NCI-H226 (cell line): ENCODE data around the gene ALG9.
A peak's percentile ranks its signal among the peaks of the same experiment; 100 is the strongest.
"Not testable (repeated sequence)": the region's sequence is repeated elsewhere in the genome, so short reads cannot be mapped to it uniquely, and the experiment has no call there.

Source experiments
- DNase-seq: peaks from one replicate; pipeline ENCODE4 v3.0.0-alpha.2; 2015

Gene ALG9

DNA sequence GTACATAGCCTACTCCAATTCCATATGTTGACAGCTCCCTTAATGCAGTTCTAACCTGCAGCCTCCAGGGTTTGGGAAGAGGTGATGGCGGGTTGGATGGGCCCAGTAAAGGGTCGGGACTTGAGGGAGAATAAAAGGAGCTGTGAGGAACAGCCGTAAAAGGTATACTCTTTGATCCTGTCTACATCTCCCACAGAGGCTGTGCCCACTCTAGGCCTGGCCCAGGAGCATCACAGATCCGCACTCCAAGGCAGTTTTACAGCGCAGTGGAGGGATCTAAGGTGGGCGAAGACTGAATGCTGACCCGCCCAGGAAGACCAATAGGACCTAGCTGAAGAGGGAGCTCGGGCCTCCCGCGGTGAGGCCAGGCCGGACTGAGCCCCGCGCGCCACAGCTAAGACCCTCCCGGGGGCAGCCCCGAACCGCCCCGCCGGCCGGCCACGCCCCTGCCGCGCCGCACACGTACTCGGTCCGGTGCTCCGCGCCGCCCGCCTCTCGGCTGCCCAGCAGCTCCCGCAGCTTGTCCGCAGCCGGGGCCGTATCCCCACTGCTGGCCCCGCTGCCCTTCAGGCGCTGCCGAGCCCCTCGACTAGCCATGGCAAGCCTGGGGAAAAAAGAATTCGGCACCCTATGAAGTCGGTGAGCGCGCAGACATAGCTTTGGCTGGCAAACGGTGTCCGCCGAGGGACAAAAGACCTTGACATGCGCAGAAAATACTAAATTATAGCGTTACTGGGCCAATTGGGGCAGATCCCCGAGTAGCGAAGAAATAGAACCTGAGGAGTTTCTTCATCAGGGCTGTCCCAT, at the start of gene ALG9:
Gene ALG9, minus strand, starts transcription at position 696 of the 807 bp plus-strand sequence. Its CDS starts 99 bp downstream, at position 597.
- DNase-seq, result peak; percentile 66

GRCh38 chr11:111920908-111921307, 49.5 kb upstream of the ALG9 start:
- no peak for DNase-seq

- DNase-seq, result no peak
Measured at GRCh38 chr11:111918390-111919256, 47.2 kb upstream of the ALG9 start, which contains the start of gene C11orf52. TSS of gene C11orf52 (plus strand) at chr11:111918913. CDS start at chr11:111918973, 60 bp downstream.

GRCh38 chr11:111917788-111918187, 46.4 kb upstream of the ALG9 start:
- no peak for DNase-seq

DNA sequence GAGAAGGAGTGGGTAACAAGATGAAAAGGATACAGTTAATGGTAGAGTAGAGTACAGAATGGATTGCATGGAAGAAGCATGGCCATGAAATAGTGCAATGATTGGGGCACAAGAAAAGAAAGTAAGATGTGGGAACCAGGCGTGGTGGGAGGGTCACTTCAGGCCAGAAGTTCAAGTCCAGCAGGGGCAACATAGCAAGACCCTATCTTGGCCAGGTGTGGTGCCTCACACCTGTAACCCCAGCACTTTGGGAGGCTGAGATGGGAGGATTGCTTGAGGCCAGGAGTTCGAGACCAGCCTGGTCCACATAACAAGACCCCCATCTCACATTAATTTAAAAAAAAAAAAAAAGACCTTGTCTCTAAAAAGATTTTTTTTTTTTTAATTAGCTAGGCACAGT, 45.9 kb upstream of the ALG9 start:
- no peak for DNase-seq

DNA sequence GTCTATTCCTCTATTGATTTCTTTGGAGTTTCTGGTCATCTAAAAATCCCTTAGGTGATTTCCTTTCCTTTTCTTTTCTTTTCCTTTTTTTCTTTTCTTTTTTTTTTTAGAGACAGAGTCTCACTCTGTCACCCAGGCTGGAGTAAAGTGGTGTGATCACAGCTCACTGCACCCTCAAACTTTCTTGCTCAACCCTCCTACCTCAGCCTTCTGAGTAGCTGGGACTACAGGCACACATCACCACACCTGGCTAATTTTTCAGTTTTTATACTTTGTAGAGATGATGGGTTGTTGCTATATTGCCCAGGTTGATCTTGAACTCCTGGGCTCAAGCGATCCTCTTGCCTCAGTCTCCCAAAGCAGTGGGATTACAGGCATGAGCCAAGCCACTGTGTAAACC, 45.4 kb upstream of the ALG9 start:
- DNase-seq, result no peak

DNA sequence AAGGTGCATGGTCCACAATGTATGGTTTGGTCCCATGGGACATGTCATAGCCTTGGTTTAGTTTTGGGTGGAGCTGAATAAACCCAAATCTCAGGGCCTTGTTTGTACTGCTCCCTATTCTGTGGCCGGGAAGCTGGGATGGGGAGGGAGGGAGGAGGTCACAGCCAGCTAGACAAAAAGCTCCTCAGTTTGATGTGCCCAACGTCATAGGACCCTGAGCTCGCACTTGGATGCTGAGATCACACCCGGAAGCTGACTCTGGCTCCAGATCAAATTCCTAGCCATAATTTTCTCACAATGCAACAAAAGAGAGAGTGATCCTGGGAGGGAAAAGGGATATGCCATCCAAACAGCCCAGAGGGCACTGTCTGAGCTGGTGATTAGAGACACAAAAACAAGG, 42.6 kb upstream of the ALG9 start:
- DNase-seq, result no peak

GRCh38 chr11:111913031-111913861, 41.9 kb upstream of the ALG9 start:
- no peak for DNase-seq

GRCh38 chr11:111912535-111912934, 41.2 kb upstream of the ALG9 start, which contains the start of gene HSPB2:
TSS of gene HSPB2 (plus strand) at chr11:111912734. CDS start at chr11:111912830, 96 bp downstream.
- DNase-seq, result no peak

GRCh38 chr11:111911563-111912401, 40.4 kb upstream of the ALG9 start, which contains the start of gene CRYAB:
TSS of gene CRYAB (minus strand) at chr11:111911770. CDS start at chr11:111911724, 46 bp downstream.
- no peak for DNase-seq

DNA sequence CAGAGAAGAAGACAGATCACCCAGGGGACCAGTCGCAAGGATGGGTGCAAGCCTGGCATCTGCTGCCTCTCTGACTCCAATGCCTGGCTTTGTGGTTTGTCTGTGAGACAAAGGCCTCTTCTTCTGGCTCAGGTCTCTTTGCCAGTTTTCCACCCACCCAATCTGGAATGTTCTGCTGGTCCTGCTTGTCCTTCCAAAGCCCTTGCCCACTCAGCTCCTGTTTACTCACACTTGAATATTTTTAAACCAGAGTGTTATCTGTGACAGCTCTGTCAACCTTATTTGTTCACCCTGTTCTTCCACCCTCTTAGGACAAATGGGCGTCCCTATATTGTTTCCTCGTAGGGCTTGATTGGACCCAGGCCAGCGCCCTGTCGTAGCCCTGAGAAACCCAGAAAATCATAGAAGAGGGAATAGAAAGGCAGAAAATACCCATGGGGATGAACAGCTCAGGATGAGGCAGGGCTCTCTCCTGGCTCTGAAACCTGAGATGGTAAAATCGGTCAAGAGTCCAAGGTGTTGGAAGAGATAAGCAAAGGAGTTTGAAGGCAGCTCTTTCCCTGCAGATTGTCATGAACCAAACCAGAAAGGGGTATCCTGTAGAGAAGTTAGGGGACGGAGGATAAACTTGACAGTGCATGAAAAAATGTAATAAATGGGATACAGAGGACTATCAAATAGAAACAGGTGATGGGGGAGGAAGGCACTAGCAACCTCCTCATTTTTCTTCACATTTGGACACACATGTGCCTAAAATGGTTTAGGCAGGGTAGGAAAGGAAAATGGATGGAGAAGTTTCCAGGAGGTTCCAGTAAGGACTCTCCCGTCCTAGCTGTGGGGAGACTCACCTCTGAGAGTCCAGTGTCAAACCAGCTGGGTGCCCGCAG, 39.5 kb upstream of the ALG9 start:
- DNase-seq, result no peak

DNA sequence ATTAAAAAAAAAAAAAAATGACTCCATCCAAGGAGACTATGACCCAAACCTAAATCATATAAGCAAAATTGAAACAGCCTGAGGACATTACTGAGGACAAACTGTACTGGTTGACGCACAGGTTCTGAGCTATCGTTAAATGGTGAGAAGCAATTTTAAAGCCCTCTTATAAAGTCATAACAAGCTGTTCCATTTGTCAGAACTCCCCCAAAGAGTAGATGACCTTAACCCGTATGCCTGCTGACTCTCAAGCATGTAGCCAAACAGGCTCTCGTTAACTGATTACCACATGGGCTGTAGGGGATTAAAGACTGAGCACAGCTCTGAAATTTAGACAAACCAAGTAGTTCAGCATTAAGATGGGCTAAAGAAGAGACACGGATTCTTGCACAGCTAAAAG, 38.0 kb upstream of the ALG9 start:
- DNase-seq, result no peak

DNA sequence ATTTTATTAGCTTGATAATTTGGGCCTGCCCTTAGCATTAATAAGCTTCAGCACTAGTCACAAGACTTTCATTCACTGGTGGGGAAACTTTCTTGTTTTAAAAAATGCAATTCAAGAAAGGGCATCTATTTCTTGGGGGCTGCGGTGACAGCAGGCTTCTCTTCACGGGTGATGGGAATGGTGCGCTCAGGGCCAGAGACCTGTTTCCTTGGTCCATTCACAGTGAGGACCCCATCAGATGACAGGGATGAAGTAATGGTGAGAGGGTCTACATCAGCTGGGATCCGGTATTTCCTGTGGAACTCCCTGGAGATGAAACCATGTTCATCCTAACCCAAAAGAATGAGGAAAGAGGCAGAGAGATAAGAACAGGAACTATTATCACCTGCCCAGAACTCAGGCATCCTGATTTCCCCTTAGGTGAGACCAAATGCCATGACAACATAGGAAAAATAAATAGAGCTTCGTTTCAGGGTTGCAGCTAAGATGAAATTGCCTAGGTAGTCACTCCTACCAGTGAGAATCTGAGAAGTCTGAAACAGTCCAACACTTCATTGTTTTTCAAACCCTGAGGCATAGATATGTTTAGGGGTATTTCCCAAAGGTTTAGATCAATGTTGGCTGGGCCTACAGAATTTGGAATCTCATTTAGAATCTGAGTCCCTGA, 37.4 kb upstream of the ALG9 start:
- DNase-seq, result no peak

GRCh38 chr11:111906680-111907079, 35.3 kb upstream of the ALG9 start:
- no peak for DNase-seq

DNA sequence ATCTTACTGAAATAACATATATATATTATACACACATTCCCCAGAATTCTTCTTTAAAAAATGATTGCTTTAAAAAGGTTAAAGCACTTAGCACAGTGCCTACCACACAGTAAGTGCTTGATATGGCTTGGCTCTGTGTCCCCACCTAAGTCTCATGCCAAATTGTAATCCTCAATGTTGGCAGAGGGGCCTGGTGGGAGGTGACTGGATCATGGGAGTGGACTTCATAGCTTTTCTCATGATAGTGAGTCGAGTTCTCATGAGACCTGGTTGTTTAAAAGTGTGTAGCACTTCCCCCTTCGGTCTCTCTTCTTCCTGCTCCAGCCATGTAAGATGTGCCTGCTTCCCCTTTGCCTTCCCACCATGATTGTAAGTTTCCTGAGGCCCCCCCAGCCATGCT, 34.0 kb upstream of the ALG9 start:
- DNase-seq, result no peak

DNA sequence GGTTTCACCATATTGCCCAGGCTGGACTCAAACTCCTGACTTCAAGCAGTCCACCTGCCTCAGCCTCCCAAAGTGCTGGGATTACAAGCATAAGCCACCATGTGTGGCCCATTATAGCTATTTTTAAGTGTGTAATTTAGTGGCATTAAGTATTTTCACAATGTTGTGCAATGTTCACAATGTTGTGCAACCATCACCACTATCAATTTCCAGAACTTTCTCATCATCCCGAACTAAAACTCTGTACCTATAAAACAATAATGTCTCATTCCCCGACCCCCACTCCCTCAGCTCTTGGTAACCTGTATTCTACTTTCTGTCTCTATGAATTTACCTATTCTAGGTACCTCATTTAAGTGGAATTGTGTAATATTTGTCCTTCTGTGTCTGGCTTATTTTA, 15.5 kb upstream of the ALG9 start:
- DNase-seq, result no peak

DNA sequence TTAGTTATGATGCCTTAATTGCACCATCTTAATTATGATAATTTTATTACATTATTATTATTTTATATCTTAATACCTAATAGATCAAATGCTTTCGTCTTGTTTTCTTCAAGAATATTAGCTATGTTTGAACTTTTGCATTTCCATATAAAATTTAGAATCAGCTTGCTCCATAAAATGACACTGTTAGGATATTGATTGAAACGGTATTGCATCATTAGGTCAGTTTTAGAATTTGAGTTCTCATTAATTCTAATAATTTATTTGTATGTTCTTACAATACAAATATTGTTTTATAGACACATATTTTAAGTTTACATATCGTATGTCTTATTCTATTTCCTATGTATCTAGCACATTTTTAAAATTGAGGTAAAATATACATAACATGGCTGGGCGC, 14.7 kb upstream of the ALG9 start:
- no peak for DNase-seq

- DNase-seq, result not testable (repeated sequence)
Measured at GRCh38 chr11:111885053-111885452, 13.7 kb upstream of the ALG9 start.

- no peak for DNase-seq
Measured at GRCh38 chr11:111882202-111882601, 10.8 kb upstream of the ALG9 start.

DNA sequence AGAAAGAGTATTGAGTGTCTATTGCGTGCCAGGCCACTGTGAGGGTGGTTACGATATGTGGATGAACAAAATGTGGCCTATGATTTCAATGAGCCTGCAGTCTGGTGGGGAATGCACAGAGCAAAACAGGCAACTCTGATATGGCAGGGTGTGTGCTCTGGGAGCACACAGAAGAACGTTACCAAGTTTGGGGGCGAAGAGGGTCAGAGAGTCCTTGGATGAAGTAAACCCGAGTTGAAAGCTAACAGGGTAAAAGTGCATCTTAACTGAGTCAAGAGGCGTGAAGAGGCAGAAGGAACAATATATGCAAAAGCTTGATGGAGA, 8.2 kb upstream of the ALG9 start:
- DNase-seq, result no peak
